Measurements from ENCODE around the gene OR2J3. TPM values are rescaled to one million over a fixed set of nuclear protein-coding genes. Genes with fewer than 3 reads are reported as not detected.

OR2J3 gene
- total RNA-seq = not detected
- long read RNA-seq = 0 reads

DNA sequence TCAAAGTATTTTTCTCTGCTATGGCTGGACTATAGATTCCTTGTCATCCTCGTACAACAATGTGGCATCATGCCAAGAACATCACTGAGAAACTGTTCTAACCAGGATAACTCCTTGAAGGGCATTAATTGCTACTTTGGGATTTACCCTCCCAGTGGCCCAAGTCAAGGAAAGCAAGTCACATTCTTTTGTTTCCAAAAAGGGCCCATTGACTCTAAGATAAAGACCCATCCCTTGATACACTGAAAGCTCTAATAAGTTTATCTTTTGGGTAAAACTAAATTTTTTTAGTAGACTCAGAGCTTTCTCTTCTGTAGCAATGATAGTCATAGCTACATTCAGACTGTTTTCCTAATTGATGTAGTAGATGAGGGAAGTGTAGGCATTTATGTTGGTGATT, at the start of gene OR2J3:
OR2J3 (plus strand) TSS at position 301 of the 400 bp plus-strand sequence. CDS start 3,833 bp downstream, outside the sequence.
- Histone ChIP-seq H3K36me3 (no peaks in the 10 kb centered on the region), H3K27me3 (no peaks in the 10 kb centered on the region), H3K9me3 (no peaks in the 10 kb centered on the region), H3K4me3 (no peak within 1 kb of the TSS), H3K4me1 (no peaks in the 10 kb centered on the region), H3K27ac (no peak within 1 kb of the TSS)
- 33% methylated on average over 1 of the region's 1 CpG for WGBS (ENCODE audit: insufficient coverage, low coverage, low lambda C conversion rate, missing lambda C conversion rate)
- intact Hi-C loops (cut with DNase I) = no loop called here
- DNase-seq = no peak
- no peak for ATAC-seq
- TF ChIP-seq, protein P1, sequence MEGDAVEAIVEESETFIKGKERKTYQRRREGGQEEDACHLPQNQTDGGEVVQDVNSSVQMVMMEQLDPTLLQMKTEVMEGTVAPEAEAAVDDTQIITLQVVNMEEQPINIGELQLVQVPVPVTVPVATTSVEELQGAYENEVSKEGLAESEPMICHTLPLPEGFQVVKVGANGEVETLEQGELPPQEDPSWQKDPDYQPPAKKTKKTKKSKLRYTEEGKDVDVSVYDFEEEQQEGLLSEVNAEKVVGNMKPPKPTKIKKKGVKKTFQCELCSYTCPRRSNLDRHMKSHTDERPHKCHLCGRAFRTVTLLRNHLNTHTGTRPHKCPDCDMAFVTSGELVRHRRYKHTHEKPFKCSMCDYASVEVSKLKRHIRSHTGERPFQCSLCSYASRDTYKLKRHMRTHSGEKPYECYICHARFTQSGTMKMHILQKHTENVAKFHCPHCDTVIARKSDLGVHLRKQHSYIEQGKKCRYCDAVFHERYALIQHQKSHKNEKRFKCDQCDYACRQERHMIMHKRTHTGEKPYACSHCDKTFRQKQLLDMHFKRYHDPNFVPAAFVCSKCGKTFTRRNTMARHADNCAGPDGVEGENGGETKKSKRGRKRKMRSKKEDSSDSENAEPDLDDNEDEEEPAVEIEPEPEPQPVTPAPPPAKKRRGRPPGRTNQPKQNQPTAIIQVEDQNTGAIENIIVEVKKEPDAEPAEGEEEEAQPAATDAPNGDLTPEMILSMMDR (IDR thresholded peaks at IDR 0.05) = no peak

DNA sequence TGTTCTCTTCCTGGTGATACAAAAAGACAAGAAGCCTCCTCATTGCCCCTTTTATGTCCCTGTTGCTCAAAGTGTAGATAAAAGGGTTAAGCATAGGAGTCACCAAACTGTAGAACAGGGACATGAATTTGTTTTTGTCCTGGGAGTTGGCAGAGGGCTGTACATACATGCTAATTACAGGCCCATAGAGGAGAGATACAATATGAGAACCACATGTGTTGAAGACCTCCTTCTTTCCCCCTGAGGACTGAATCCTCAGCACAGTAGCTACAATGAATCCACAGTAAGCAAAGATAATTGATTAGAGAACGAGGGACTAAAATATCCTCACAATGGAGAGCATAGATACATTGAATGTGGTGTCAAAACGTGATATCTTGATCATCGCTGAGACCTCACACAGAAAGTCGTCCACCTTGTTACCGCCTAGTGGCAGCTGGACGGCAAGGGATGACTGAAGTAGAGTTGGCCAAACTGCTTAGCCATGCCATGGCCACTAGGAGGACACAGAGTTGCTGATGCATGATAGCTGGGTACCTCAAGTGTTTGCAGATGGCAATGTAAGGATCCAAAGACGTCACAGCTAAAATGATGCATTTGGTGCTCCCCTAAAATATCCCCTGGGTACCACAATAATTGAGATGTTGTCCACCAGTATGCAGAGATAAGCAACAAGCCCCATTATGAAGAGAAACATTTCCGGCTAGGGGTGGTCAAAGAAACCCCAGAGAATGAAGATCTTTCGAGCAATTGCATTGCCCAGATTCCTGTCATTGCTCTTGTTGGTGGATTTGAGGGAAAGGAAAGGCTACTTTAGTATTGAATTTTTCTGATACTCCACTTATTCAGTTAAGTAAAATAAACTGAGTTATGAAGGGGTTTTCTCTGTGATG, 35.8 kb upstream of the OR2J3 start:
- H3K9me3 ChIP-seq = no peaks in the 10 kb centered on the region
- intact Hi-C loops (cut with DNase I) = no loop called here
- no peak overlapping the region for H3K27ac ChIP-seq
- no peaks in the 10 kb centered on the region for H3K27me3 ChIP-seq
- H3K4me1 ChIP-seq = no peaks in the 10 kb centered on the region
- no peak for TF ChIP-seq POLR2A (IDR thresholded peaks at IDR 0.05)
- TF ChIP-seq, protein P1 (IDR thresholded peaks at IDR 0.05) = peak; percentile 47 to 61 (median 54)
- H3K4me3 ChIP-seq = no peak overlapping the region
- WGBS (ENCODE audit: insufficient coverage, low coverage, low lambda C conversion rate, missing lambda C conversion rate) = 25% methylated on average over 9 of the region's 9 CpGs
- ATAC-seq (peak; percentile 76 to 91 (median 86)), DNase-seq (peak in 2 of 3 donors; percentile 29 to 45)
- no peaks in the 10 kb centered on the region for H3K36me3 ChIP-seq

DNA sequence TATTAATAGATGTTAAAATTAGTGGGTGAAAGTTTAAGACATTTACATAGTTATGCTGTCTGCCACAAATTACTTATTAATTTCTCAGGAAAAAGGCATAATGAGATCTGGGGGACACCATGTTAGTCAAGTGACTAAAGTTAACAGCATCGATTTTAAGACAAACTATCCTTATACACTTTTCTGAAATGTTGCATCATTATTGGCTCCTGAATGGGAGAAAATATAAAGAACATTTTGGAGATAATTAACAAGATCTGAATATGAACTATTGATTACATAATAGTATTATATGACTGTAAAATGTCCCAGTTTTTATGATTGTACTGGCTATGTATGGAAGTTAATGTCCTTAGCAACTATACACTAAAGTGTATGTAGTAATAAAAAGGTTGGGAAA, 28.7 kb upstream of the OR2J3 start:
- Histone ChIP-seq H3K27me3 (no peaks in the 10 kb centered on the region), H3K9me3 (no peaks in the 10 kb centered on the region), H3K27ac (no peak overlapping the region), H3K4me3 (no peak overlapping the region), H3K4me1 (no peaks in the 10 kb centered on the region), H3K36me3 (no peaks in the 10 kb centered on the region)
- TF ChIP-seq POLR2A (IDR thresholded peaks at IDR 0.05) = no peak
- TF ChIP-seq, protein P1 (IDR thresholded peaks at IDR 0.05) = no peak
- ATAC-seq = no peak
- 50% methylated on average over 1 of the region's 1 CpG for WGBS (ENCODE audit: insufficient coverage, low coverage, low lambda C conversion rate, missing lambda C conversion rate)
- intact Hi-C loops (cut with DNase I) = no loop called here
- DNase-seq = no peak

DNA sequence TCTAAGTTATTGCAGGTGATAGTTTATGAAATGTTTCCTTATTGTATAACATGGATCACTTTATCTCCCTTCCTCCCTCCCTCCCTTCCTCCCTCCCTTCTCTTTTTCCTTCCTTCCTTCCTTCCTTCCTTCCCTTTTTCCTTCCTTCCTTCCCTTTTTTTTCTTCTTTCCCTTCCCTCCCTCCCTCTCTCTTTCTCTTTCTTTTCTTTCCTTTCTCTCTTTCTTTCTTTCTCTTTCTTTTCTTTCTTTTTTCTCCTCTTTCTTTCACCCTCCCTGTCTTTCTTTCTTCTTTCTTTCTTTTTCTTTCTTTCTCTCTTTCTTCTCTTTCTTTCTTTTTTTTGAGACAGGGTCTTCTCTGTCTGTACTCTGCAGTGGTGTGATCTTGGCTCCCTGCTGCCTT, 26.5 kb upstream of the OR2J3 start:
- intact Hi-C loops (cut with DNase I) = no loop called here
- no peak overlapping the region for H3K4me3 ChIP-seq
- no peak for DNase-seq
- H3K27me3 ChIP-seq = no peaks in the 10 kb centered on the region
- H3K9me3 ChIP-seq = no peaks in the 10 kb centered on the region
- H3K4me1 ChIP-seq = no peaks in the 10 kb centered on the region
- no peak for ATAC-seq
- no peaks in the 10 kb centered on the region for H3K36me3 ChIP-seq
- H3K27ac ChIP-seq = no peak overlapping the region
- TF ChIP-seq POLR2A (IDR thresholded peaks at IDR 0.05) = no peak
- TF ChIP-seq, protein P1 (IDR thresholded peaks at IDR 0.05) = no peak

All from right lobe of liver (tissue), 6 donors.